Measurements from ENCODE around the gene UGGT2.
A peak's percentile ranks its signal among the peaks of the same experiment; 100 is the strongest.

UGGT2 gene, protein sequence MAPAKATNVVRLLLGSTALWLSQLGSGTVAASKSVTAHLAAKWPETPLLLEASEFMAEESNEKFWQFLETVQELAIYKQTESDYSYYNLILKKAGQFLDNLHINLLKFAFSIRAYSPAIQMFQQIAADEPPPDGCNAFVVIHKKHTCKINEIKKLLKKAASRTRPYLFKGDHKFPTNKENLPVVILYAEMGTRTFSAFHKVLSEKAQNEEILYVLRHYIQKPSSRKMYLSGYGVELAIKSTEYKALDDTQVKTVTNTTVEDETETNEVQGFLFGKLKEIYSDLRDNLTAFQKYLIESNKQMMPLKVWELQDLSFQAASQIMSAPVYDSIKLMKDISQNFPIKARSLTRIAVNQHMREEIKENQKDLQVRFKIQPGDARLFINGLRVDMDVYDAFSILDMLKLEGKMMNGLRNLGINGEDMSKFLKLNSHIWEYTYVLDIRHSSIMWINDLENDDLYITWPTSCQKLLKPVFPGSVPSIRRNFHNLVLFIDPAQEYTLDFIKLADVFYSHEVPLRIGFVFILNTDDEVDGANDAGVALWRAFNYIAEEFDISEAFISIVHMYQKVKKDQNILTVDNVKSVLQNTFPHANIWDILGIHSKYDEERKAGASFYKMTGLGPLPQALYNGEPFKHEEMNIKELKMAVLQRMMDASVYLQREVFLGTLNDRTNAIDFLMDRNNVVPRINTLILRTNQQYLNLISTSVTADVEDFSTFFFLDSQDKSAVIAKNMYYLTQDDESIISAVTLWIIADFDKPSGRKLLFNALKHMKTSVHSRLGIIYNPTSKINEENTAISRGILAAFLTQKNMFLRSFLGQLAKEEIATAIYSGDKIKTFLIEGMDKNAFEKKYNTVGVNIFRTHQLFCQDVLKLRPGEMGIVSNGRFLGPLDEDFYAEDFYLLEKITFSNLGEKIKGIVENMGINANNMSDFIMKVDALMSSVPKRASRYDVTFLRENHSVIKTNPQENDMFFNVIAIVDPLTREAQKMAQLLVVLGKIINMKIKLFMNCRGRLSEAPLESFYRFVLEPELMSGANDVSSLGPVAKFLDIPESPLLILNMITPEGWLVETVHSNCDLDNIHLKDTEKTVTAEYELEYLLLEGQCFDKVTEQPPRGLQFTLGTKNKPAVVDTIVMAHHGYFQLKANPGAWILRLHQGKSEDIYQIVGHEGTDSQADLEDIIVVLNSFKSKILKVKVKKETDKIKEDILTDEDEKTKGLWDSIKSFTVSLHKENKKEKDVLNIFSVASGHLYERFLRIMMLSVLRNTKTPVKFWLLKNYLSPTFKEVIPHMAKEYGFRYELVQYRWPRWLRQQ (N-terminal part only)

DNA sequence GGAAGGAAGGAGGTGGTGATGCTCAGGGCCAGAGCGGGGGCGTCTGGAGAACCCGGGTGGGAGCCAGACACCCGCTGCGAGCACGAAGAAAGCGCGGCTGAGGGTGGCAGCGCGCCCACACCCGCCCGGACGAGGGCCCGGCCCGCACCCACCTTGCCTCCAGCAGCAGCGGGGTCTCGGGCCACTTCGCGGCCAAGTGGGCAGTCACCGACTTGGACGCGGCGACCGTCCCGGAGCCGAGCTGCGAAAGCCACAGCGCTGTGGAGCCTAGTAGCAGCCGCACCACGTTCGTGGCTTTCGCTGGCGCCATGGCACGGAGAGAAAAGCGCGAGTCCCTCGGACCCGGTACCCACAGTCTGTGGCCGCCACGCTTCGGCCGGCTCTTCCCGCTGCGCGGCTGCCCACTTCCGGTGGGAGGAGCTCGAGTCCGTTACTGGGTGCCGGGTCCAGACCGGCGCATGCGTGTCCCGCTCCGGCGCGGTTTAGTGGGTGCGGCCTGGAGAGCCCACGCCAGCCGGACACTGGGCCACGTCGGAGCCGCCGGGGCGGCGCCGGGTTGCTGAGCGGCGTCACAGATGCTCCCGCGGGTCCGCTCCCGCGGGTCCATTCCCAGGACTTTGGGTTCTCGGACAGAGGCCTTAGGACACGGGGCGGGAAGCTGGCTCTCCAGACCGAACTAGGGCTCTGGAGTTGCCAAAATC lies at the start of gene UGGT2:
UGGT2 (minus strand) TSS at position 399 of the 701 bp plus-strand sequence; CDS start at position 310, 89 bp downstream.
- DNase-seq: peak; percentile 14 to 96 (median 86)

GRCh38 chr13:96100457-96101220 lies 47.4 kb upstream of the UGGT2 start:
- no peak for DNase-seq

DNA sequence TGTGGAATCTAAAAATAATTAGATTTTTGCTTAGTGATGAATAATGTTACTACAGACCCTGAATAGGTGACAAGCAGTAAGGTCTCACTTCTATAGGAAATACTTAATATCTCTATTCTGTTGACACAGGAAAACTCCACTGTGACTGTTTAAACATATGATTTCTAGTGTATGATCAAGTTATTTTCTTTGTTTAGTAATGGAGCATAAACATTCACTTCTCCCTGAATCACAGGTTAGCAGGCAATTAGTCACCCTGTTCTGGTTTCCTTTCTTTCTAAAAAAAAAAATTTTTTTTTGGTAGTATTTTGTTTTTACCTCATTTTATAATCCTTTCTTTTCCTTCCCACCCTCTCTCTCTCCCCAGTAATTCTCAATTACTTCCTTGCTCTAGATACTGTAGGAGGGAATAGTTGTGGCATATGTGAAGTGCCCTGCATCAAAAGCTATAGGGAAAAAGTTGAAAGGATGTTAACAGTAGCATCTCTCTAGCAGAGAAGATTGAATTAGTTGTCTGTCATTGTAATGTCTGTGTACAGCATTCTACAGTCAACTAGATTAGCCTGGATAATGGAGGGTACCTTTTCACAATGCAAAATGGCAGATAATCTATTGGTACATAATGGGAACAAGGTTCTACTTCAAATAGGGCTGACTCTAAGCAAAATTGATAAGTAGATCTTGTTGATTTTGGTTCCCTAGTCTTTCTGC lies 40.2 kb upstream of the UGGT2 start:
- DNase-seq: no peak

DNA sequence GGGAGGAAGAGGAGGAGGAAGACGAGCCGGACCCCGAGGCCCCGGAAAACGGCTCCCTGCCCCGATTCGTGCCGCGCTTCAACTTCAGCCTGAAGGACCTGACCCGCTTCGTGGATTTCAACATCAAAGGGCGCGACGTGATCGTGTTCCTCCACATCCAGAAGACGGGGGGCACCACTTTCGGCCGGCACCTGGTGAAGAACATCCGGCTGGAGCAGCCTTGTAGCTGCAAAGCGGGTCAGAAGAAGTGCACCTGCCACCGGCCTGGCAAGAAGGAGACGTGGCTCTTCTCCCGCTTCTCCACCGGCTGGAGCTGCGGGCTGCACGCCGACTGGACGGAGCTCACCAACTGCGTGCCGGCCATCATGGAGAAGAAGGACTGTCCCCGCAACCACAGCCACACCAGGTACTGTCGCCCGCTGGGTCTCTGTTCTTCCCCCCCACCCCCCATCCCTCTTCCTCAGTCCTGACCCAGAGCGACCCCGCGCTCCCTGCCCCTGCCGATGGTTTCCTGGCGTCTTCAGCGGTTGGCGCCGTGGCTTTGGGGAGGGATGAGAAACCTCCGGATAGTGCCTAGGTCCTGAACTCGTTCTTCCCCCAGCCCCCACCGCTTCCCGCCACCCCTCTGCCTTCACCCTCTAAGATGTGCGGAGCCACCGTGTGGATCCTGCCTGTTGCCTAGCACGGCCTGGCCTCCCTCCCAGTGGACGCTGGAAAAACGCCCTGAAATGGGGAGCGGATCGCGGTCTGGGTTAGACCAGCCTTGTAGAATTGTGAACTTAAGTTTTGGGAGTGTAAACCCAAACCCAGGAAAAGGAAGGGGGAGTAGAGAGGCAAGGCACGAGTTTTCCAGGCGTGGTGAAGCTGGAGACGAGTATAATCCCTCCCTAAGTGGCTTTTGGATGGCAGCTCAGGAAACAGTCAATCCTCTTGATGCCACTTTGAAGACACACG lies 38.2 kb upstream of the UGGT2 start:
- DNase-seq: peak in 33 of 51 donors; percentile 3 to 48 (median 15)

GRCh38 chr13:96090240-96091101 lies 37.3 kb upstream of the UGGT2 start:
- peak in 10 of 51 donors; percentile 1 to 11 (median 4) for DNase-seq

DNA sequence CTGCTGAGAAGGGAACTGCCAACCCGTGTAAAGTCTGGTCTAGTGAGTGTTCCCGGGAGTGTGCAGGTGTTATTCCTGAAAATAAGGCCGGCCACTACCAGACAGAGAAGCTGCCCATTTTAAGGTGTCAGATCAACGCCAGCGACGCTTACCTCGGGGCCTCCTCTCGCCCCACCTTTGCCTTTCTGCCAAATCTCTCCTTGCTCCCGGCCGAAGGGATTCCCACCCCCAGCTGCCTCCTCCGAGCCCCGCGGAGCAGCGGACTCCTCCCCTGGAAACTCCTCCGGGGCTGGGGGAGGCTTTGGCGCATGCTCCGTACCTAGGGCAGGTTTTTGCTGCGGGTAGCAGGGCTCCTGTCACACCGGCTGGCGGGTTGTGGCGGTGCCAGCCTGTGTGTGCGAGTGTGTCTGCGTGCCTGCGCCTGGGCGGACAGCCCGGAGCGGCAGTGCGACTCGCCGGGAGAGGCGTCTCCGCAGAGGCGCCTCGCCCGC lies 36.6 kb upstream of the UGGT2 start, which contains the start of gene HS6ST3:
HS6ST3 (plus strand) TSS at position 359 of the 491 bp plus-strand sequence.
- DNase-seq: peak in 37 of 51 donors; percentile 0 to 73 (median 21)

DNA sequence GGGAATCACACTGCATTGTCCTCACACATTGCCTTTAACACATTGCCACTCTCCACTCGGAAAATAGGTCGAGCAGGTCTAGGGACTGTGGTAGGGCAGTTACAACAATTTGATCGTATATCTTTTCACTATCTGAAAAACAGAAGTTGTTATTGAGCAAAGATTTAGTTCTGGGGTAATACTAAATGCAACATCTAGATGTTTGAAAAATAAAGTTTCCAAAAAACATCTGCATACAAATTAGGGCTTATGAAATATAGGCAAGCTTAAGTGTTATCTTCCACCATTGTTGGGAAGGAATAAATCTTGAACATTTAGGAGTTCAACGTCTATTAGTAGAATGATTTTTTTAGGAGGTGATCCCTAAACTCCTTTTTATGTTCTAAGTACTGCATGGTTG lies 35.9 kb upstream of the UGGT2 start:
- no peak for DNase-seq

GRCh38 chr13:96086736-96087135 lies 33.5 kb upstream of the UGGT2 start:
- no peak for DNase-seq

DNA sequence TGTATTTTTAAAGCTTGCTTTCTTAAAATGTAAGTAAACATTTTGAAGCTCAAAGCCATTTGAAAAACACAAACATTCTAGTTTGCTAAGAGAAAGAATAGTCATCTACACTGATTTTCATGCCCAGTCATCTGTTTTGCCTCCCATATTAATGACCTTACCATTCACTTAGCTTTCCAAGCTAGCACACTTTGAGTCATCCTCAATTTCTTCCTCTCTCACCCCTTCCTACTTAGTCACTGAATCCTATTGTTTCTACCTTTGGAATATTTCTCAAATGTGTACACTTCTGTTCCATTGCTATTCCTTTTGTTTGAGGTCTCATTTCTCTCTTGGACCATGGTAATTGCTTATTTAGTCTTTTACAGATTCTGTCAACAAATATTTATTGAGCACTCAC lies 29.4 kb upstream of the UGGT2 start:
- no peak for DNase-seq

GRCh38 chr13:96081888-96082287 lies 28.7 kb upstream of the UGGT2 start:
- DNase-seq: no peak

- no peak for DNase-seq
Observed at GRCh38 chr13:96080676-96081075, 27.5 kb upstream of the UGGT2 start.

GRCh38 chr13:96075953-96076543 lies 22.8 kb upstream of the UGGT2 start:
- no peak for DNase-seq

DNA sequence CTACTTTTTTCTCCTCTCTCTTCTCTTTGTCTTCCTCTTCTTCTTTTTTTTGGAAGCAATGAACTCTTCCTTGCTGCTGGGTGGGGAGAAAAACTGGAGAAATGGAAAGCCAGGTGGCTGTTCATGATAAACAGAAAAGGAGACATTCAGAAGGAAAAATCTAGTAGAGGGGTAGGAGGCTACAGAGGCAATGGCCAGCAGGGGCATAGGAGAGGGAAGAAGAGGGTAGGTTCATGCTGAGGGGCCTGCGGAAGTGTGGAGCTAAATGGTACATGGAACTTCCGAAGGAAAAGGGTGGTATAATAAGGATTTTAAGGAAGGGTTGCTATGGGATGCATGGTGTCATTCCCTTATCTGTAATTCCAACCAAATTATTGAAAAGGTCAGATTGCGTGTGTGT lies 19.2 kb upstream of the UGGT2 start:
- no peak for DNase-seq

GRCh38 chr13:96071504-96071903 lies 18.3 kb upstream of the UGGT2 start:
- no peak for DNase-seq

GRCh38 chr13:96068729-96069128 lies 15.5 kb upstream of the UGGT2 start:
- DNase-seq: no peak

DNA sequence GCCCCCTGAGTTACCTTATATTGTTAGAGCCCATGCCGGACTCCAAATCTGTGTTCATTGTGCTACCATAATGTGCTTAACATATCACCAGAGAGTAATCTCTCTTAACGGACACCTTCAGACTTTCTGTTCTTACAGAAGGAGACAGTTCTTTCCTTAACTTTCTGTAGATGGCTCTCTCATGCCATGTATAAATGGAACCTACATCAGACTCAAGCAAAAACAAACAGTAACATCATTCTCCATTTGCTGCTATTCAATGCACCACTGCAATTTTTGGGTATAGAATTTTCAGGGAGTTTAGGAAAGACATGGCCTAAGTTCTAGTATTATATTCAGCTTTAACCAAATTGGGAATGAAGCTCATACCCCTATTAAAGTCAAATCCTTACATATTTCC lies 12.6 kb upstream of the UGGT2 start:
- no peak for DNase-seq

- peak in 1 of 51 donors; percentile 57 for DNase-seq
Observed at GRCh38 chr13:96052656-96053002, 572 bp downstream of the UGGT2 start.
